HepG2 (cell line): ENCODE data around the gene CASKIN1.

Source experiments
- SOX5 ChIP-seq: IDR thresholded peaks from 2 replicates; pipeline ENCODE4 v1.6.1; 2016; ENCODE audit warnings: borderline replicate concordance
- ZNF768 ChIP-seq: sonication (generic); formaldehyde crosslinking; IDR thresholded peaks from 2 replicates; pipeline ENCODE4 v1.4.0; 2020; ENCODE audit warnings: missing genetic modification reagents

- TF ChIP-seq SOX5 (CRISPR knock-in tag) = no peak
- no peak for TF ChIP-seq ZNF768 (CRISPR knock-in tag)
Measured at GRCh38 chr16:2243031-2243528, 46.7 kb upstream of the CASKIN1 start.
